Activated naive CD8-positive, alpha-beta T cell (primary cell): ENCODE results near the gene TNFRSF11A.

Experiments used
- H3K27ac Mint-ChIP-seq: one replicate; pipeline ENCODE4 v1.8.0; 2021; ENCODE audit warnings: mixed read lengths
- H3K27me3 Mint-ChIP-seq: one replicate; pipeline ENCODE4 v1.8.0; 2021; ENCODE audit warnings: mixed read lengths
- H3K36me3 Mint-ChIP-seq: one replicate; pipeline ENCODE4 v1.8.0; 2021; ENCODE audit warnings: mixed read lengths
- H3K4me1 Mint-ChIP-seq: one replicate; pipeline ENCODE4 v1.8.0; 2021; ENCODE audit warnings: low read depth, mixed read lengths
- H3K4me3 Mint-ChIP-seq: one replicate; pipeline ENCODE4 v1.8.0; 2021; ENCODE audit warnings: mild to moderate bottlenecking, mixed read lengths
- H3K9me3 Mint-ChIP-seq: one replicate; pipeline ENCODE4 v1.8.0; 2021; ENCODE audit warnings: low read depth, mixed read lengths

Gene TNFRSF11A

GRCh38 chr18:62347089-62347506, 22.0 kb downstream of the TNFRSF11A start:
- Mint-ChIP-seq H3K36me3 (no peaks in the 10 kb centered on the region), H3K4me3 (no peak overlapping the region), H3K9me3 (no peaks in the 10 kb centered on the region), H3K4me1 (peaks cover 5% of the 10 kb centered on the region), H3K27ac (no peak overlapping the region), H3K27me3 (peaks cover 1% of the 10 kb centered on the region)

- no peak overlapping the region for H3K4me3 Mint-ChIP-seq
- H3K4me1 Mint-ChIP-seq, result peaks cover 5% of the 10 kb centered on the region
- peaks cover 1% of the 10 kb centered on the region for H3K27me3 Mint-ChIP-seq
- no peaks in the 10 kb centered on the region for H3K9me3 Mint-ChIP-seq
- H3K36me3 Mint-ChIP-seq, result no peaks in the 10 kb centered on the region
- H3K27ac Mint-ChIP-seq, result no peak overlapping the region
Measured at GRCh38 chr18:62348474-62348873, 23.4 kb downstream of the TNFRSF11A start.

- Mint-ChIP-seq H3K36me3 (no peaks in the 10 kb centered on the region), H3K9me3 (no peaks in the 10 kb centered on the region), H3K27me3 (no peaks in the 10 kb centered on the region), H3K4me1 (no peaks in the 10 kb centered on the region), H3K27ac (no peak overlapping the region), H3K4me3 (no peak overlapping the region)
Measured at GRCh38 chr18:62353170-62353569, 28.1 kb downstream of the TNFRSF11A start.

GRCh38 chr18:62354151-62354550, 29.0 kb downstream of the TNFRSF11A start:
- no peaks in the 10 kb centered on the region for H3K27me3 Mint-ChIP-seq
- H3K27ac Mint-ChIP-seq, result no peak overlapping the region
- H3K4me3 Mint-ChIP-seq, result no peak overlapping the region
- H3K9me3 Mint-ChIP-seq, result no peaks in the 10 kb centered on the region
- H3K4me1 Mint-ChIP-seq, result no peaks in the 10 kb centered on the region
- H3K36me3 Mint-ChIP-seq, result no peaks in the 10 kb centered on the region

GRCh38 chr18:62357079-62357719, 32.1 kb downstream of the TNFRSF11A start:
- H3K27me3 Mint-ChIP-seq, result no peaks in the 10 kb centered on the region
- no peaks in the 10 kb centered on the region for H3K4me1 Mint-ChIP-seq
- no peak overlapping the region for H3K4me3 Mint-ChIP-seq
- no peaks in the 10 kb centered on the region for H3K36me3 Mint-ChIP-seq
- H3K27ac Mint-ChIP-seq, result no peak overlapping the region
- no peaks in the 10 kb centered on the region for H3K9me3 Mint-ChIP-seq

- Mint-ChIP-seq H3K36me3 (no peaks in the 10 kb centered on the region), H3K4me3 (no peak overlapping the region), H3K27me3 (no peaks in the 10 kb centered on the region), H3K27ac (no peak overlapping the region), H3K9me3 (no peaks in the 10 kb centered on the region), H3K4me1 (peaks cover 3% of the 10 kb centered on the region)
Measured at GRCh38 chr18:62360805-62361204, 35.7 kb downstream of the TNFRSF11A start.

GRCh38 chr18:62361288-62361687, 36.2 kb downstream of the TNFRSF11A start:
- no peaks in the 10 kb centered on the region for H3K9me3 Mint-ChIP-seq
- no peaks in the 10 kb centered on the region for H3K36me3 Mint-ChIP-seq
- H3K4me3 Mint-ChIP-seq, result no peak overlapping the region
- peak overlapping the region; percentile 10 for H3K27ac Mint-ChIP-seq
- H3K27me3 Mint-ChIP-seq, result no peaks in the 10 kb centered on the region
- H3K4me1 Mint-ChIP-seq, result peaks cover 6% of the 10 kb centered on the region

- H3K36me3 Mint-ChIP-seq, result peaks cover 4% of the 10 kb centered on the region
- H3K27ac Mint-ChIP-seq, result peak overlapping the region; percentile 41
- H3K4me1 Mint-ChIP-seq, result peaks cover 6% of the 10 kb centered on the region
- H3K27me3 Mint-ChIP-seq, result no peaks in the 10 kb centered on the region
- H3K9me3 Mint-ChIP-seq, result no peaks in the 10 kb centered on the region
- H3K4me3 Mint-ChIP-seq, result no peak overlapping the region
Measured at GRCh38 chr18:62364558-62364957, 39.4 kb downstream of the TNFRSF11A start.

- no peak overlapping the region for H3K4me3 Mint-ChIP-seq
- H3K9me3 Mint-ChIP-seq, result no peaks in the 10 kb centered on the region
- H3K4me1 Mint-ChIP-seq, result peaks cover 9% of the 10 kb centered on the region
- peaks cover 4% of the 10 kb centered on the region for H3K36me3 Mint-ChIP-seq
- peak overlapping the region; percentile 2 for H3K27ac Mint-ChIP-seq
- H3K27me3 Mint-ChIP-seq, result no peaks in the 10 kb centered on the region
Measured at GRCh38 chr18:62365420-62365819, 40.3 kb downstream of the TNFRSF11A start.

GRCh38 chr18:62366992-62367391, 41.9 kb downstream of the TNFRSF11A start:
- Mint-ChIP-seq H3K27ac (no peak overlapping the region), H3K36me3 (peaks cover 4% of the 10 kb centered on the region), H3K4me3 (no peak overlapping the region), H3K4me1 (peaks cover 12% of the 10 kb centered on the region), H3K27me3 (no peaks in the 10 kb centered on the region), H3K9me3 (no peaks in the 10 kb centered on the region)

GRCh38 chr18:62368100-62368499, 43.0 kb downstream of the TNFRSF11A start:
- Mint-ChIP-seq H3K27ac (no peak overlapping the region), H3K9me3 (no peaks in the 10 kb centered on the region), H3K27me3 (no peaks in the 10 kb centered on the region), H3K4me3 (no peak overlapping the region), H3K4me1 (peaks cover 12% of the 10 kb centered on the region), H3K36me3 (peaks cover 4% of the 10 kb centered on the region)

GRCh38 chr18:62369129-62369644, 44.1 kb downstream of the TNFRSF11A start:
- no peak overlapping the region for H3K27ac Mint-ChIP-seq
- H3K4me1 Mint-ChIP-seq, result peaks cover 12% of the 10 kb centered on the region
- no peak overlapping the region for H3K4me3 Mint-ChIP-seq
- H3K27me3 Mint-ChIP-seq, result no peaks in the 10 kb centered on the region
- peaks cover 4% of the 10 kb centered on the region for H3K36me3 Mint-ChIP-seq
- H3K9me3 Mint-ChIP-seq, result no peaks in the 10 kb centered on the region

- no peaks in the 10 kb centered on the region for H3K9me3 Mint-ChIP-seq
- no peak overlapping the region for H3K27ac Mint-ChIP-seq
- no peaks in the 10 kb centered on the region for H3K27me3 Mint-ChIP-seq
- peaks cover 4% of the 10 kb centered on the region for H3K36me3 Mint-ChIP-seq
- H3K4me1 Mint-ChIP-seq, result peaks cover 11% of the 10 kb centered on the region
- H3K4me3 Mint-ChIP-seq, result no peak overlapping the region
Measured at GRCh38 chr18:62370366-62370765, 45.3 kb downstream of the TNFRSF11A start.

GRCh38 chr18:62371436-62371835, 46.3 kb downstream of the TNFRSF11A start:
- H3K36me3 Mint-ChIP-seq, result peaks cover 4% of the 10 kb centered on the region
- no peaks in the 10 kb centered on the region for H3K9me3 Mint-ChIP-seq
- H3K4me3 Mint-ChIP-seq, result no peak overlapping the region
- H3K27me3 Mint-ChIP-seq, result no peaks in the 10 kb centered on the region
- H3K4me1 Mint-ChIP-seq, result peaks cover 5% of the 10 kb centered on the region
- no peak overlapping the region for H3K27ac Mint-ChIP-seq

GRCh38 chr18:62372156-62372555, 47.0 kb downstream of the TNFRSF11A start:
- Mint-ChIP-seq H3K36me3 (peaks cover 3% of the 10 kb centered on the region), H3K9me3 (no peaks in the 10 kb centered on the region), H3K4me3 (no peak overlapping the region), H3K27me3 (no peaks in the 10 kb centered on the region), H3K27ac (no peak overlapping the region), H3K4me1 (peaks cover 5% of the 10 kb centered on the region)

GRCh38 chr18:62372882-62373281, 47.8 kb downstream of the TNFRSF11A start:
- no peak overlapping the region for H3K4me3 Mint-ChIP-seq
- H3K27me3 Mint-ChIP-seq, result no peaks in the 10 kb centered on the region
- H3K27ac Mint-ChIP-seq, result no peak overlapping the region
- H3K4me1 Mint-ChIP-seq, result peaks cover 5% of the 10 kb centered on the region
- no peaks in the 10 kb centered on the region for H3K9me3 Mint-ChIP-seq
- no peaks in the 10 kb centered on the region for H3K36me3 Mint-ChIP-seq
